Esophagus (tissue), 2 donors: ENCODE results near the gene COL15A1. TPM values are rescaled to one million over a fixed set of nuclear protein-coding genes. Genes with fewer than 3 reads are reported as not detected.

Experiments used
- H3K27ac ChIP-seq, 2 donors: one replicate each; pipeline ENCODE4 v1.5.1; 2013; ENCODE audit warnings: low read depth in 2 of 2, mild to moderate bottlenecking in 2 of 2, inconsistent platforms in 1 of 2, low read length in 1 of 2, moderate library complexity in 1 of 2
- H3K27me3 ChIP-seq, 2 donors: one replicate each; pipeline ENCODE4 v1.6.1; 2013; ENCODE audit warnings: low read length in 2 of 2, control low read depth in 1 of 2, mild to moderate bottlenecking in 1 of 2; ENCODE audit not compliant: insufficient read depth in 2 of 2, control insufficient read depth in 1 of 2
- H3K36me3 ChIP-seq, 2 donors: one replicate each; pipeline ENCODE4 v1.6.1; 2013; ENCODE audit warnings: low read length in 1 of 2; ENCODE audit not compliant: control insufficient read depth in 2 of 2, insufficient read depth in 2 of 2
- H3K4me1 ChIP-seq, 2 donors: one replicate each; pipeline ENCODE4 v1.6.1; 2013; ENCODE audit warnings: low read length in 1 of 2; ENCODE audit not compliant: control insufficient read depth in 2 of 2, insufficient read depth in 2 of 2
- H3K4me3 ChIP-seq, 2 donors: one replicate each; pipeline ENCODE4 v1.5.1; 2013; ENCODE audit warnings: low read length in 2 of 2, mild to moderate bottlenecking in 2 of 2, low read depth in 1 of 2, moderate library complexity in 1 of 2
- H3K9me3 ChIP-seq, 2 donors: one replicate each; pipeline ENCODE4 v1.6.1; 2013; ENCODE audit warnings: mild to moderate bottlenecking in 2 of 2, low read depth in 1 of 2, low read length in 1 of 2, moderate library complexity in 1 of 2; ENCODE audit not compliant: control insufficient read depth in 2 of 2, insufficient read depth in 1 of 2
- WGBS, 2 donors: extraction: QIAGEN DNeasy Blood & Tissue Kit; methylation state at CpG; one replicate each; pipeline ENCODE4 v1.1.7; 2013; 5-methylcytosine and 5-hydroxymethylcytosine counted together
- polyA plus RNA-seq, 2 donors: library from polyadenylated mRNA; stranded (reverse); fragments of 200-250 nt; gene quantifications; one replicate each; pipeline ENCODE4 v1.2.3, GENCODE V29; 2013
- donor health status: healthy with polysubstance abuse.
- donor health status: Bipolar disorder and iron deficiency.

Gene COL15A1
- polyA plus RNA-seq, 2 donors: 5.2 to 7.3 TPM

DNA sequence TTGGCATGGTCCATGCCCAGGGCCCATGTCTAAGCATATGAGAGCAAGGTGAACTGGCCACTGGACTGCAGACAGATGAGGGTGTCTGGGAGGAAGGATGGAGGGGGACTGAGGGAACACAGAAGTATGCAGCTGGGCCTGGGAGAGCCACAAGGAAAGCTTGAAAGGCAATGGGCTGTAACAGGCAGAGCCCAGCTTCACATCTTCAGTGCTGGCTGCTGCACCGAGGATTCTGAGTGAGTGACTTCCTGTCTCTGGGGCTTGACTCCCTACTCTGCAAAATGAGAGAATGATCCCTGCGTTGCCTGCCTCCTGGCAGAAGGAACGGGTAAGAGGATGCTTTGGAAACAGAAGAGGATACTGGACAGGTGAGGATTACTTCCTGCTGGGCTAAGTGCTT, 29.0 kb downstream of the COL15A1 start:
- WGBS, 2 donors: 48 to 55% methylated on average over 3 of the region's 3 CpGs
- H3K4me1 ChIP-seq: peaks cover 0 to 8% of the 10 kb centered on the region in 2 donors
- no peaks in the 10 kb centered on the region for H3K9me3 ChIP-seq
- no peaks in the 10 kb centered on the region for H3K27me3 ChIP-seq
- no peak overlapping the region for H3K4me3 ChIP-seq
- H3K27ac ChIP-seq: no peak overlapping the region
- no peaks in the 10 kb centered on the region for H3K36me3 ChIP-seq

DNA sequence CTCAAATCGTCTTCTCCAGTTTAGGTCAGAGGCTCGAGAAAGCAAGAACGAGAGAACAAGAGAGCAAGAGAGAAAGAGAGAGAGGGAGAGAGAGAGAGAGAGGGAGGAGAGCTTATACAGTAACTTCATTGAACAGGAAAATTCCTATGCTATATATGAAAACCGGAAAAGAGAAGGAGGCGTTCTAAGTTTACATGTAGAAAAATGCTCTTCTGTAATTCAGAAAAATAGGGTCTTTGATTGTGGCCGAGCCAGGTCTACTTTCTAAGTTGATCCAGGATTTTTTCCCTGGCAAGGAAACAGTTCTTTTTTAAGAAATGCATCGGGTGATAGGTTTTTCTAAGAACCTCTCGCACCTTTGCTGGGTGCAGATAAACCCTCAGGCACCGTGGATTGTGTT, 29.5 kb downstream of the COL15A1 start:
- no peaks in the 10 kb centered on the region for H3K9me3 ChIP-seq
- WGBS, 2 donors: 61 to 62% methylated on average over 9 of the region's 9 CpGs
- peaks cover 0 to 8% of the 10 kb centered on the region in 2 donors for H3K4me1 ChIP-seq
- H3K27ac ChIP-seq: peak overlapping the region in 1 of 2 donors; percentile 1
- H3K36me3 ChIP-seq: no peaks in the 10 kb centered on the region
- no peak overlapping the region for H3K4me3 ChIP-seq
- no peaks in the 10 kb centered on the region for H3K27me3 ChIP-seq

DNA sequence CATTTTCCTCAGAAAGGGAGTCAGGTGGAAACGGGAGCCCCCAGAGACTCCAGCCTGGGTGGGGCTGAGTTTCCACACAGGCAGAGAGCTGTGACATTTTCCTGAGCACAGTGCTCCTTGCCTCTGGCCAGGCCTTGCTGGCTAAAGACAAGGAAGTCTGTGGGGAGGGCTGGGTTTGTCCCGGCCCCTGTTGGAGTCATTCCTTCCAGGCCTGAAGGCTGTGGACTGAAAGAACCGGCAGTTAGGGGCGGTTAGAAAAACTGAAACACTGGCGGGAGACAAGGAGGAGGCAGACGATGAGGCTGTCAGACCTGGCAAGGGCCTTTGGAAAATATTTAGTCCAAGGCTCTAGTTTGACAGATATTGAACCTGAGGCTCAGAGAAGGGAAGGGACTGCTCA, 29.9 kb downstream of the COL15A1 start:
- Histone ChIP-seq H3K27ac (peak overlapping the region; percentile 1 to 6), H3K4me1 (peaks cover 0 to 8% of the 10 kb centered on the region in 2 donors), H3K9me3 (no peaks in the 10 kb centered on the region)

DNA sequence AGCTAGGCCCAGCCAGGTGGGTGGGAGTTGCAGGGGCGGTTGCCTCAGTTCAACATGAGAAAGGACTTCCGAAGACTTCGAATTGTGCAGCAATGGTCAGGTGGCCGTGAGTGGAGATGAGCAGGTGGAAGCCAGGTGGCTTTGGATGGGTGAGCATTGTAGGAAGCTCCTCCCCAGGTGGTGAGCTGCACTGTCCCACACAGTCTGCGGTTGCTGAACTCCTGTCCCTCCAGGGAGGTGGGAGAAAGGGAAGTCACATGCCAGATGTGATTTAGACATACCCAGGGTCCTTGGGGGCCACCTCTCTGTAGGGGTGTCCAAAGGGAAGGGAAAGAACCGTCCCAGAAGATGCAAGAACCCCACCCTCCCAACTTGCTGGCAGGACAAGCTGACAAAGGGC, 30.4 kb downstream of the COL15A1 start:
- no peaks in the 10 kb centered on the region for H3K9me3 ChIP-seq
- peaks cover 0 to 8% of the 10 kb centered on the region in 2 donors for H3K4me1 ChIP-seq
- no peaks in the 10 kb centered on the region for H3K36me3 ChIP-seq
- H3K27ac ChIP-seq: peak overlapping the region in 1 of 2 donors; percentile 6
- H3K4me3 ChIP-seq: no peak overlapping the region
- 85 to 91% methylated on average over 6 of the region's 6 CpGs for WGBS, 2 donors
- no peaks in the 10 kb centered on the region for H3K27me3 ChIP-seq

More for the DNA sequence above, 29.9 kb downstream of the COL15A1 start:
- Histone ChIP-seq H3K4me3 (no peak overlapping the region), H3K27me3 (no peaks in the 10 kb centered on the region), H3K36me3 (no peaks in the 10 kb centered on the region)
- 54 to 65% methylated on average over 6 of the region's 6 CpGs for WGBS, 2 donors

DNA sequence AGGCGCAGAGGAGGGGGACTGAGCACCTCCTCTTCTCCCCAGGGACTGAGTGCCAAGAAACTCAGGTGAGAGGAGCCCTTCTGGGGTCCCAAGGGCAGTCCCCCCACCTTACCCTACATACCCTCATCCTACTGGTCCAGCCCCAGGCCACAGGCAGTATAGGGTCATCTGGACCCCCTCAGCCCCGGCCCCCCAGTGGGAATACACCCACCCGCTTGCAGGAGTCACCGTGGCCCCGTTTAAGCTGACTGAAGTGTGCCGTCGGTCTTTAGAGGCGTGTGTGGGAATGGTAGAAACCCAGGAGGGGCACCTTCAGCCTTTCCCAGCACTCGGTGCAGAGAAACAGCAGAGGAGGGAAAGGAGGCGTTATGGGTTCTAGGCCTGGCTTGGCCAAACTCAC, 30.8 kb downstream of the COL15A1 start:
- Histone ChIP-seq H3K4me1 (peaks cover 0 to 8% of the 10 kb centered on the region in 2 donors), H3K27me3 (no peaks in the 10 kb centered on the region), H3K36me3 (no peaks in the 10 kb centered on the region), H3K4me3 (no peak overlapping the region), H3K27ac (peak overlapping the region in 1 of 2 donors; percentile 34), H3K9me3 (no peaks in the 10 kb centered on the region)
- WGBS, 2 donors: 52 to 56% methylated on average over 10 of the region's 10 CpGs

DNA sequence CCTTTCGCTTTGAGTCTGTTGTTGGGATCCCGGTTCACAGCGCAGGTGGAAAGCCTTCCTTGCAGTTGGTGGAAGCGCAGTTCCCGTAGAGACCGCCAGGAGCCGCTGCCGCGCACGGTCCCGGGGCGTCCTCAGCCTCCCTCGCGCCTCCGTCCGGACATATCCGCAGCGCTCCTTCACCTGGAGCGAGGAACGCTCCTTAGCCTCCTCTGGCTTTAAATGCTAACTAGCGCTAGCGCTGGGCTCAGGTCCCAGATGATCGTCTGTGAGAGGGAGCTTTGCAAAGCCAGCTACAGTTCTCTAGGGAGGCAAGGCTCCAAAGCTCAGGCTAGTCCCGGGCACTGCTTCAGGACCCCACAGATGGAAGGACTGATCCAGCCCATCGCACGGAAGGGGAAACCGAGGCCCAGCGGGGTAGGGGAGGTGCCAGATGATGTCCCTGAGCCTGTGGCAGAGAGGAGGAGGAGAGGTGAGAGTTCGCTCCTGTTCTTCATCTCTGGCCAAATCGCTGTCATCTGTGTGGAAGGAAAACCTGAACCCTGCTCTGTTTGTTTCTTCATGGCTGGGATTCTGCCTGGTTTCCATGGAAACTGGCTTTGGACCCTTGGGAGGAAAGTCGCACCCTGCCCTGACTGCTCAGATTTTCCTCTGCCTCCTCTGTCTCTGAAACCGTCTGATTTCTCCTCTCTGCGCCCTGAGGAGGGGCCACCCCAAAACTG, 31.4 kb downstream of the COL15A1 start:
- H3K27ac ChIP-seq: no peak overlapping the region
- no peaks in the 10 kb centered on the region for H3K9me3 ChIP-seq
- 10 to 12% methylated on average over 33 of the region's 33 CpGs for WGBS, 2 donors
- H3K36me3 ChIP-seq: no peaks in the 10 kb centered on the region
- no peaks in the 10 kb centered on the region for H3K27me3 ChIP-seq
- peak overlapping the region in 1 of 2 donors; percentile 23 for H3K4me3 ChIP-seq
- H3K4me1 ChIP-seq: peaks cover 0 to 8% of the 10 kb centered on the region in 2 donors

DNA sequence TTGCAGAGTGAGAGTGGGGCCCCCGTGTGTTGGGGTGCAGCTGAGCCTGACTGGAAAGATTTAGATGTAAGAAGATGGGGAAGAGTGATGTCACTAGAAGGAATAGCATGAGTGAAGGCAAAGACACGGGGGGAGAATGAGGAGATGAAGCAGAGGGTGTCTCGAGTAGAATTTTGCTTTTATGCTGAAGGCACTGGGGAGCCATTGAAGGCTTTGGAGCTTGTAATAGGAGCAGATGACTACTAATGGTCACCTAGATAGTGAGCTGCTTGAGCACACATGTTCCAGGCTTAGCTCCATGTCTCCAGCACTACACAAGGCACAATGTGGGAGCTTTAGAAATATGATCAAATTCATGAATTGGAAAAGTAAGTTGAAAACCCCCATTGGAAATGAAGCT, 32.1 kb downstream of the COL15A1 start:
- Histone ChIP-seq H3K4me3 (no peak overlapping the region), H3K27ac (no peak overlapping the region), H3K9me3 (no peaks in the 10 kb centered on the region), H3K36me3 (no peaks in the 10 kb centered on the region), H3K4me1 (peaks cover 2 to 8% of the 10 kb centered on the region in 2 donors), H3K27me3 (no peaks in the 10 kb centered on the region)
- WGBS, 2 donors: 71 to 76% methylated on average over 3 of the region's 3 CpGs

DNA sequence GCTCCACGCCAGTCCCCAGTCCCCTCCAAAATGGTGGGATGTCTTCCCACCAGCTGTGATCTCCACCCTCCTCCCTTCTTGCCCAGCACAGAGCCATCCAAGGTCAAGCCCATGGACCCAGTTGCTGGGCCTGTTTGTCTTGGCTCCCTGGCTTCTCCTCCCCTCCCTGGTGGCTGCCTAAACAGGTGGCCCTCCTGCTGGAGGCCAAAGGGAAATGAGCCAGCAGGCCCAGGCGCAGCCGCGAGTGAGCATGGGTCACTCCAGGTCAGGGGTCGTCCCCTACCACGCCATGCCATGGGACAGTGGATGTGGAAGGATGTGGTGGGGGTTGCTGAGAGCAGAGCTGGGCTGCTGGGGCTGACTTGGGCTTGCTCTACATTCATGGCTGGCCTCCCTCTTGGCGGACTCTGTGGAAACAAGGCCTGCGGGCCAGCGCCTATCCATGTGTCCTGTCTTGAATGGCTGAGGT, 33.6 kb downstream of the COL15A1 start:
- peak overlapping the region; percentile 11 to 26 for H3K27ac ChIP-seq
- no peaks in the 10 kb centered on the region for H3K36me3 ChIP-seq
- 72 to 76% methylated on average over 9 of the region's 9 CpGs for WGBS, 2 donors
- no peak overlapping the region for H3K4me3 ChIP-seq
- H3K27me3 ChIP-seq: no peaks in the 10 kb centered on the region
- no peaks in the 10 kb centered on the region for H3K9me3 ChIP-seq
- peaks cover 2 to 8% of the 10 kb centered on the region in 2 donors for H3K4me1 ChIP-seq

DNA sequence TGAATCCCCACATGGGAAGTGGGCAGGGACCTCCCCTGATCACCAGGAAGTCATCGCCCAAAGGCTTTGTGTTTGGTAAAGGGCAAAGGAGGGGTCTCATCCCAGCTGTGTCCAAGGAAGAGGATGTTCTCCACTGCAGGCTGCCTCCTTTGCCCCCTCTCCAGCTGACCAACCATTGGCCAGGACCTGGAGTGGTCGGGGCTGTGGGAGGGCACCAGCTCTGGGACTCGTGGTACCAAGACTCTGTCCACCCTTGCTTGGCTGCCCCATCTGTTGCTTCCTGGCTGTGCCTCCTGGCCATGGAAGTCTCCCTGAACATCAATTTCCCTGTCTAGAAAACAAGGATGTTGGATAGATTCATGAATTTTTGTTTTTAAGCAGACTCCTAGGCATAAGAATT, 34.1 kb downstream of the COL15A1 start:
- H3K36me3 ChIP-seq: no peaks in the 10 kb centered on the region
- no peak overlapping the region for H3K4me3 ChIP-seq
- no peaks in the 10 kb centered on the region for H3K9me3 ChIP-seq
- peaks cover 2 to 8% of the 10 kb centered on the region in 2 donors for H3K4me1 ChIP-seq
- WGBS, 2 donors: 79 to 85% methylated on average over 3 of the region's 3 CpGs
- H3K27me3 ChIP-seq: no peaks in the 10 kb centered on the region
- peak overlapping the region; percentile 8 to 26 for H3K27ac ChIP-seq

DNA sequence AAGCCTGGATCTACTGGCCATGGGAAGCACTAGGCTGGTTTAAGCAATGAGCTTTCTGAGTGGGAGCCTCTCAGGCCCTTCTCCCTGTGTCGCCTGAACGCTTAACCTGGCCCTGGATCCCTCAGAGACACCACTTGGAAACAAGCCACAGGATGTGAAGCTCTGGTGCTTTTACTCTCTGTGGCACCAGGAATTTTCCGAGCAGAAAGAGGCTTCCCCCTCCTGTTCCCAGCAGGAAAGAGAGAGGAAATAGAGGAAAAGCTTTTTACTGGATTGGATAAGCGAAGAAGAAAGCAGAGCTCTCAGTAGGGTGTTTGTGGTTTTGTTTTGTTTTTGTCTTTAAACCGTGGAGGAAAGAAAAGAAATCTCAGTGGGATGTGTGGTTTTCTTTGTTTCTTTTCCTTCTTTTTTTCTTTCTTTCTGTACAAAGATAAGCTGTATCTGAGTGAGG, 34.5 kb downstream of the COL15A1 start:
- H3K27me3 ChIP-seq: no peaks in the 10 kb centered on the region
- no peaks in the 10 kb centered on the region for H3K9me3 ChIP-seq
- H3K4me1 ChIP-seq: peaks cover 2 to 8% of the 10 kb centered on the region in 2 donors
- no peaks in the 10 kb centered on the region for H3K36me3 ChIP-seq
- no peak overlapping the region for H3K4me3 ChIP-seq
- peak overlapping the region in 1 of 2 donors; percentile 8 for H3K27ac ChIP-seq
- WGBS, 2 donors: 44% methylated on average over 5 of the region's 5 CpGs
